Lower leg skin (tissue), 3 donors: ENCODE data around the gene DBNDD1.

Experiments used
- POLR2A ChIP-seq, 2 donors: fragments of 450-650 bp; IDR thresholded peaks; one replicate each; pipeline ENCODE4 v1.6.1; 2016 to 2017; ENCODE audit warnings: antibody characterized with exemption in 2 of 2, mild to moderate bottlenecking in 1 of 2, moderate library complexity in 1 of 2
- TF ChIP-seq, protein P1 (sequence below), 3 donors: fragments of 450-650 bp; IDR thresholded peaks; one replicate each; pipeline ENCODE4 v1.5.1; 2016; ENCODE audit warnings: antibody characterized with exemption in 3 of 3, mild to moderate bottlenecking in 3 of 3, moderate library complexity in 2 of 3

GRCh38 chr16:89994389-89994720 lies 24.9 kb downstream of the DBNDD1 start:
- TF ChIP-seq, protein P1, sequence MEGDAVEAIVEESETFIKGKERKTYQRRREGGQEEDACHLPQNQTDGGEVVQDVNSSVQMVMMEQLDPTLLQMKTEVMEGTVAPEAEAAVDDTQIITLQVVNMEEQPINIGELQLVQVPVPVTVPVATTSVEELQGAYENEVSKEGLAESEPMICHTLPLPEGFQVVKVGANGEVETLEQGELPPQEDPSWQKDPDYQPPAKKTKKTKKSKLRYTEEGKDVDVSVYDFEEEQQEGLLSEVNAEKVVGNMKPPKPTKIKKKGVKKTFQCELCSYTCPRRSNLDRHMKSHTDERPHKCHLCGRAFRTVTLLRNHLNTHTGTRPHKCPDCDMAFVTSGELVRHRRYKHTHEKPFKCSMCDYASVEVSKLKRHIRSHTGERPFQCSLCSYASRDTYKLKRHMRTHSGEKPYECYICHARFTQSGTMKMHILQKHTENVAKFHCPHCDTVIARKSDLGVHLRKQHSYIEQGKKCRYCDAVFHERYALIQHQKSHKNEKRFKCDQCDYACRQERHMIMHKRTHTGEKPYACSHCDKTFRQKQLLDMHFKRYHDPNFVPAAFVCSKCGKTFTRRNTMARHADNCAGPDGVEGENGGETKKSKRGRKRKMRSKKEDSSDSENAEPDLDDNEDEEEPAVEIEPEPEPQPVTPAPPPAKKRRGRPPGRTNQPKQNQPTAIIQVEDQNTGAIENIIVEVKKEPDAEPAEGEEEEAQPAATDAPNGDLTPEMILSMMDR (IDR thresholded peaks at IDR 0.05): no peak
- TF ChIP-seq POLR2A (IDR thresholded peaks at IDR 0.05): no peak
